Mucosa of descending colon (tissue), 3 donors: Measurements from ENCODE around the gene CELF2. TPM values are rescaled to one million over a fixed set of nuclear protein-coding genes. Genes with fewer than 3 reads are reported as not detected.

ENCODE experiments used
- ATAC-seq: fragments of 200-7000 bp; cut with Tn5 transposase; one replicate; pipeline ENCODE4 v1.9.1; 2020; ENCODE audit warnings: mild to moderate bottlenecking, moderate library complexity
- DNase-seq, 3 donors: peaks; one replicate each; pipeline ENCODE4 v3.0.0-alpha.2; 2020
- H3K36me3 ChIP-seq: fragments of 200-600 bp; one replicate; pipeline ENCODE4 v1.8.0; 2021; ENCODE audit warnings: low read depth, mild to moderate bottlenecking
- H3K4me1 ChIP-seq: fragments of 200-600 bp; one replicate; pipeline ENCODE4 v1.8.0; 2021; ENCODE audit warnings: low read depth, mild to moderate bottlenecking
- H3K4me3 ChIP-seq: fragments of 200-600 bp; one replicate; pipeline ENCODE4 v1.8.0; 2021; ENCODE audit warnings: mild to moderate bottlenecking
- H3K9me3 ChIP-seq: fragments of 200-600 bp; one replicate; pipeline ENCODE4 v1.8.0; 2021; ENCODE audit warnings: mild to moderate bottlenecking
- intact Hi-C, 2 donors: fragments of 100-400 bp; cut with DNase I in 1 of 2; cut with micrococcal nuclease in 1 of 2; formaldehyde crosslinking; loops; one replicate each; pipeline versions ENCODE4 v1.11.0 to v1.11.1; 2022; cut with DNase I, micrococcal nuclease
- total RNA-seq, 3 donors: library from RNA; stranded (reverse); fragmentation: NEBNext Ultra II Directional in 2 of 3; extraction: Animal tissue kit (Norgen Biotek cat#: 25700) in 2 of 3; gene quantifications; one replicate each; pipeline versions ENCODE4 v1.2.1 to v1.2.4, GENCODE V29; 2021 to 2023
- TF ChIP-seq, protein P1 (sequence below): fragments of 200-600 bp; IDR thresholded peaks from one replicate; pipeline ENCODE4 v1.8.0; 2022; ENCODE audit warnings: antibody characterized with exemption, mild to moderate bottlenecking
- donor health status: DM: no; HTN: no; CAD: no; lungs with moderate emphysema.
- donor health status: DM: no; HTN: no; CAD: no.
- donor health status: DM: no; HTN: yes; CAD: no.

CELF2 gene
- total RNA-seq, 3 donors from 2014 or later, result 31.4 to 56.5 (median 36.1) TPM

DNA sequence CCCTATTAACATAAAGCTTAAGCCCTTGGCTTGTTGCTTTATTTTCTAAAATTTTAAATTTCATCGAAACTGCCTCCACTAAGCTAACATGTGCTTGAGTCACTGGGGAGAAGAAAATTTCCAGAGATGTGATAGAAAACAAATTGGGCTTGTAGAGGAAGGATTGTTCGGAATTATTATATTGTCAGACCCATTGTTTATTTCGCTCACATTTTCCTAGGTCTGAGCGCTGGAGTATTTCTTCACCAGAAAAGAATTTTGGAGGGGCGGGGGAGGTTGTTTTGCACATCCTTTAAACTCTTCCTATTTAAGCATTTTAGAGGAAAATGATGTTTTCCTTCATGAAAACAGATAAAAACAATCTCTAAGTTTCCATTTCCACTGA, 29.1 kb downstream of the CELF2 start:
- intact Hi-C loops, result no loop called here
- no peaks in the 10 kb centered on the region for H3K4me1 ChIP-seq
- TF ChIP-seq, protein P1, sequence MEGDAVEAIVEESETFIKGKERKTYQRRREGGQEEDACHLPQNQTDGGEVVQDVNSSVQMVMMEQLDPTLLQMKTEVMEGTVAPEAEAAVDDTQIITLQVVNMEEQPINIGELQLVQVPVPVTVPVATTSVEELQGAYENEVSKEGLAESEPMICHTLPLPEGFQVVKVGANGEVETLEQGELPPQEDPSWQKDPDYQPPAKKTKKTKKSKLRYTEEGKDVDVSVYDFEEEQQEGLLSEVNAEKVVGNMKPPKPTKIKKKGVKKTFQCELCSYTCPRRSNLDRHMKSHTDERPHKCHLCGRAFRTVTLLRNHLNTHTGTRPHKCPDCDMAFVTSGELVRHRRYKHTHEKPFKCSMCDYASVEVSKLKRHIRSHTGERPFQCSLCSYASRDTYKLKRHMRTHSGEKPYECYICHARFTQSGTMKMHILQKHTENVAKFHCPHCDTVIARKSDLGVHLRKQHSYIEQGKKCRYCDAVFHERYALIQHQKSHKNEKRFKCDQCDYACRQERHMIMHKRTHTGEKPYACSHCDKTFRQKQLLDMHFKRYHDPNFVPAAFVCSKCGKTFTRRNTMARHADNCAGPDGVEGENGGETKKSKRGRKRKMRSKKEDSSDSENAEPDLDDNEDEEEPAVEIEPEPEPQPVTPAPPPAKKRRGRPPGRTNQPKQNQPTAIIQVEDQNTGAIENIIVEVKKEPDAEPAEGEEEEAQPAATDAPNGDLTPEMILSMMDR, result no peak

DNA sequence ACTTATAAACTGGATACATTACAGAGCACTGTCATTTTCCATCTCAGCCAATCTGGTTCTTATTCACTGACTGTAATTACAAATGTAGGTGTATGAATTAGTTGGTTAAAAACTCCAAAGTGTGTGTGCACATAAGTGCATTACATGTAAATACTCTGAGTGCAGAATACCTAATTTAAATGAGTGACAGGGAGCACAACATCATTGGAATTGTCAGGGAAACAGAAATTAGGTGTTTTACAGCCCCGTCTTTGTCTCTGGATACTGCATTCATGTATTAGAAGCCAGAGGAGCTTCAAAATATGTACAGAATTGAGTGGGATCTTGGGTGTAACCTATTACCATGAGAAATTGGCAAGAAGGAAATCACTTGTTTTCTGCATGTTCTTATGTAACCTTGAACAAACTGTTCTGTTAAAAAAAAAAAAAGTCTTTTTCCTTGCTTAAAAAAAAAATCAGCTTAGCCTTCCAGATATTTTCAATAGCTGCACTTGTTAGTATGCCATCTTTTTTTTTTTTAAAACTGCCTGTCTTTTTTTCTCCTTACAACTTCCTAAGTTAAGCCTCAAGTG, 31.1 kb downstream of the CELF2 start:
- no peak overlapping the region for H3K4me3 ChIP-seq
- TF ChIP-seq, protein P1, result no peak
- no peaks in the 10 kb centered on the region for H3K9me3 ChIP-seq
- no peaks in the 10 kb centered on the region for H3K4me1 ChIP-seq
- ATAC-seq, result no peak
- intact Hi-C loops, result no loop called here
- H3K36me3 ChIP-seq, result no peaks in the 10 kb centered on the region
- DNase-seq, result no peak

More for the DNA sequence above, 29.1 kb downstream of the CELF2 start:
- ATAC-seq (no peak), DNase-seq (no peak)
- Histone ChIP-seq H3K36me3 (no peaks in the 10 kb centered on the region), H3K4me3 (no peak overlapping the region), H3K9me3 (no peaks in the 10 kb centered on the region)

DNA sequence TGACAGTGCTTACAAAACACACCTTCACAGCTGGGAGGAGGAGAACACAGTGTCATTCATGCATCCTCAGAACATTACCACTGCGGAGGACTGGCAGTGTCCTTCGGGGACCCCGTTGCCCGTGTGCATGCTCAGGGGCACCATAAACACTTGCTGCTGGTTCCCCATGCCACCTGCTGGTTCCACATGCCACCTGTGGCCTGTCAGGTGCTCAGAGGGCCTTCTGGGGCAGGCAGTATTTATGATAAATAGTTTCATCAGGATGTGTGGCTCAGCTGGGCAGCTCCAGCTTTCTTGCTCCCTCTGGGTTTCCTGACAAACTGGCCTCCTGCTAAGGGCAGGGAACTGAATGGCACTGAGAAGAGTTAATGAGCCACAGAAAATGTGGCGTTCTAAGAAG, 32.1 kb downstream of the CELF2 start:
- Histone ChIP-seq H3K4me1 (no peaks in the 10 kb centered on the region), H3K9me3 (no peaks in the 10 kb centered on the region), H3K36me3 (no peaks in the 10 kb centered on the region), H3K4me3 (no peak overlapping the region)
- DNase-seq, result no peak
- intact Hi-C loops, result no loop called here
- ATAC-seq, result no peak
- TF ChIP-seq, protein P1, result no peak

DNA sequence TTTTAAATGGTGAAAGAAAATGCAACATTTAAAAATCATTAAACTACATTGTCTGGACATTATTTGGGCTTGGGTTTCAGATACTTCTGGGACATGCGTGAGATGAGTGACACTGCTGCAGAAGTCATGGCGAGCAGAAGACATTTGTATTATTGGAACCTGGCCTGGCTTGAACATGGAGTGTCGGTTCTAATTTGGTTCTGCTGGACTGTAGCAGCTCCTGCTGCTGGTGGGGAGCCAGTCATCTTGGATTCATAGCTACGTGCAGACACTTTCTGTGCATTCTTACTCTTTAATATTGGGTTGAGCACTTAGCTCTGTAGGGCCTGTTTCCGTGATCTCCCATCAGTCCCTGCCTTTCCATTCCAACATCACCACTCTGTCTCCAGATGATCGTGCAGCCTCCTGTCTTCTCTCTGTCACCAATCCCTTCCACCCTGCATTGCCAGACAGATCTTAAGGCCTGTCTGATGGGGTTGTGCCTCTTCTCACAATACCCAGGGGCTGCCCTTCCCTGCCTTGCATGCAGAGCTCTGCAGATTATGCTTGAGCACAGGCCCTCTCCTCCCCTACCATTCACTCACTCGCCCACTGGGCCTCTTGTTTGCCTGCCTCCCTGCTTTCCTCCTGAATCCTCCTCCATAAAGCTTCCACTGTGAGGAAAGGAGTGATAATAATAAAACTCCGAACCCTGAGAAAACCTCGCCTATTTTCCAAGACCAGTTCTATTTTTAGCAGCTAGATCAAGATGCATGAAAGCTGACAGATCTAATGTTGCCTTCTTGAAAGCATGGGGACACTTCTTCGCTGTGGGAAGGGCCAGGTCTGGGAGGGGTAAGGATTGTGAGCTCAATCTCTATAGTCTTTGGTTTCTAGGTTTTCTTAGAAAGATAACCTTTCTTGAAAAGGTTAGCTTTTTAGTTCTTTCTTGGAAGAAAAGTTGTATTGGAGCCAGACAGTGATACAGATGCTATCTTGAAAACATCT, 32.9 kb downstream of the CELF2 start:
- no peaks in the 10 kb centered on the region for H3K9me3 ChIP-seq
- H3K4me3 ChIP-seq, result no peak overlapping the region
- intact Hi-C loops, result no loop called here
- DNase-seq, result no peak
- no peaks in the 10 kb centered on the region for H3K36me3 ChIP-seq
- no peaks in the 10 kb centered on the region for H3K4me1 ChIP-seq
- TF ChIP-seq, protein P1, result no peak
- no peak for ATAC-seq

DNA sequence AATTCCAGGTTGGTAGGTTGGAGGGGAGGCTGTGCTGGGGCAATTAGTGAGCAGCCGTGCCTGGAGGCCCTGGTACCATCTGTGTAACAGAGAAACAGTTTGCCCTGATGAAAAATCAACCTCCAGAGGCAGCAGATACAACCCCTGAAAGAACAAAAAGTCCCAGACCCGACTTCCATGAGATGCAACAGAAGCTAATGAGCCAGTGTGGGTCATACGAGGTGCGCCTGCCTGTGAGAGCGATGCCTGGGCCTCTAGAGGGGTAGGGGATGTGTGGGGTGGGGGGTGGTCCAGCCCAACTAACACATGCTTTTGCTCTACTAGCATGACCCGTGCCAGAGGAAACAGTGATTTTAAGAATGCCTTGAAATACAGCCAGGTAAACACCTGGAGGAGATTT, 39.3 kb downstream of the CELF2 start:
- ATAC-seq, result no peak

More for the DNA sequence above, 39.3 kb downstream of the CELF2 start:
- Histone ChIP-seq H3K4me3 (no peak overlapping the region), H3K36me3 (no peaks in the 10 kb centered on the region), H3K9me3 (no peaks in the 10 kb centered on the region), H3K4me1 (peaks cover 4% of the 10 kb centered on the region)
- no peak for DNase-seq
- intact Hi-C loops, result no loop called here
- TF ChIP-seq, protein P1, result no peak
